Measurements from ENCODE around the gene HOXD10.
A peak's percentile ranks its signal among the peaks of the same experiment; 100 is the strongest.

Gene HOXD10

DNA sequence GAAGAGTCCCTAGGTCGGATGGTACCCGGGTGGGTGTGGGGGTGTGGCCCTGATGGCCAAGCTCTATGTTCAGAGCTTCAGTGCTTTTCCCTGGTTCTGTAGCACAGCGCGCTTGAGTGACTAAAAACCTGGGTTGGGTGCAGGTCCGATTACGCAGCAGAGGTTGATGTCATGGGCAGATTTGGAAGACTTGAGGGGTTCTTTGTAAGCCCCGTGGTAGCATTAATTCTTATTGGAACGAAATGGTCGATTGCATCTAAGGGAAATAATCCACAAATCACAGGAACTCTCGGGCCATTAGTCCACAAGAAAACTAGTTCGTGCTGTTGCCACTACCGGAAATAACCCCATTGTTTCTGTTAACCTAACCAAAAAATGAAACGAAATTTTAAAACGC is 21.9 kb downstream of the HOXD10 start:
- peak overlapping the region; percentile 100 for H3K4me3 Mint-ChIP-seq
- H3K27me3 Mint-ChIP-seq (ENCODE audit: low read depth, poor library complexity), result peaks cover 13% of the 10 kb centered on the region
- DNase-seq, result no peak
- no peaks in the 10 kb centered on the region for H3K9me3 Mint-ChIP-seq
- H3K4me1 Mint-ChIP-seq, result peaks cover 54% of the 10 kb centered on the region
- H3K27ac Mint-ChIP-seq, result peak overlapping the region; percentile 100
- TF ChIP-seq, protein P1, sequence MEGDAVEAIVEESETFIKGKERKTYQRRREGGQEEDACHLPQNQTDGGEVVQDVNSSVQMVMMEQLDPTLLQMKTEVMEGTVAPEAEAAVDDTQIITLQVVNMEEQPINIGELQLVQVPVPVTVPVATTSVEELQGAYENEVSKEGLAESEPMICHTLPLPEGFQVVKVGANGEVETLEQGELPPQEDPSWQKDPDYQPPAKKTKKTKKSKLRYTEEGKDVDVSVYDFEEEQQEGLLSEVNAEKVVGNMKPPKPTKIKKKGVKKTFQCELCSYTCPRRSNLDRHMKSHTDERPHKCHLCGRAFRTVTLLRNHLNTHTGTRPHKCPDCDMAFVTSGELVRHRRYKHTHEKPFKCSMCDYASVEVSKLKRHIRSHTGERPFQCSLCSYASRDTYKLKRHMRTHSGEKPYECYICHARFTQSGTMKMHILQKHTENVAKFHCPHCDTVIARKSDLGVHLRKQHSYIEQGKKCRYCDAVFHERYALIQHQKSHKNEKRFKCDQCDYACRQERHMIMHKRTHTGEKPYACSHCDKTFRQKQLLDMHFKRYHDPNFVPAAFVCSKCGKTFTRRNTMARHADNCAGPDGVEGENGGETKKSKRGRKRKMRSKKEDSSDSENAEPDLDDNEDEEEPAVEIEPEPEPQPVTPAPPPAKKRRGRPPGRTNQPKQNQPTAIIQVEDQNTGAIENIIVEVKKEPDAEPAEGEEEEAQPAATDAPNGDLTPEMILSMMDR (IDR thresholded peaks at IDR 0.05), result no peak
- H3K36me3 Mint-ChIP-seq (ENCODE audit: low read depth), result peaks cover 43% of the 10 kb centered on the region

DNA sequence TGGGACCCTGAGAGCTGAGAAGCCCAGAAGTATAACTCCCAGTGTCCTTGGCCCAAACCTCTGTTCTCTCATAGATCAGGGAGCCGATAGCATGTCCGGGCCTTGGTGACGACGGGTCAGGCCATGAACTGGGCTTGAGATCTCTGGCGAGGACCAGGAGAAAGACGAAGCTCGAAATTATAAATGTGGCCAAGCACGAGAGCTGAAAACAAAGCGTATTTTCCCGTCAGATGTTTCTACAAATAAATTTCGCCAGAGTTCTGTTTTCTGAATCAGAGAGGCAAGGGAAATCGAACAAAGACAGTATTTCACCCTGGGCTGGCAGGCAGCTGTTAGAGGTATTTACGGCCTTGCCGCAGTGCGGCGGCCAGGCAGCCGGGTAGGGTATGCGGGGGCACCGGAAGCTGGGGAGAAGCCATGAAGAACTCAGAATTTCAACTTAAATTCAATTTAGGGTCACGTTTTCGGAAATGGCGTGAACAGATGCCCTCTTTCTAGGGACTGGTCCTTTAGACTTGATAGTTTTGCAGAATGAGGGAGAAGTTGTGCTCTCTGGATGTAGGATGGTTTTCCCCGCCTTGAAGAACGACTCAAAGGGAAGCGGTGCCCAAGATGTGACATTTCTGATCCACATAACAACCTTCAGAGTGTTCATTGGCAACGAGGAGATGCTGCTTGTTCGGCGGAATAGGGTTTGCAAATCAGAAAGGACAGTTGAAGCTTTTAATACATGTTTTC is 22.5 kb downstream of the HOXD10 start:
- peaks cover 54% of the 10 kb centered on the region for H3K4me1 Mint-ChIP-seq
- peak overlapping the region; percentile 100 for H3K4me3 Mint-ChIP-seq

DNA sequence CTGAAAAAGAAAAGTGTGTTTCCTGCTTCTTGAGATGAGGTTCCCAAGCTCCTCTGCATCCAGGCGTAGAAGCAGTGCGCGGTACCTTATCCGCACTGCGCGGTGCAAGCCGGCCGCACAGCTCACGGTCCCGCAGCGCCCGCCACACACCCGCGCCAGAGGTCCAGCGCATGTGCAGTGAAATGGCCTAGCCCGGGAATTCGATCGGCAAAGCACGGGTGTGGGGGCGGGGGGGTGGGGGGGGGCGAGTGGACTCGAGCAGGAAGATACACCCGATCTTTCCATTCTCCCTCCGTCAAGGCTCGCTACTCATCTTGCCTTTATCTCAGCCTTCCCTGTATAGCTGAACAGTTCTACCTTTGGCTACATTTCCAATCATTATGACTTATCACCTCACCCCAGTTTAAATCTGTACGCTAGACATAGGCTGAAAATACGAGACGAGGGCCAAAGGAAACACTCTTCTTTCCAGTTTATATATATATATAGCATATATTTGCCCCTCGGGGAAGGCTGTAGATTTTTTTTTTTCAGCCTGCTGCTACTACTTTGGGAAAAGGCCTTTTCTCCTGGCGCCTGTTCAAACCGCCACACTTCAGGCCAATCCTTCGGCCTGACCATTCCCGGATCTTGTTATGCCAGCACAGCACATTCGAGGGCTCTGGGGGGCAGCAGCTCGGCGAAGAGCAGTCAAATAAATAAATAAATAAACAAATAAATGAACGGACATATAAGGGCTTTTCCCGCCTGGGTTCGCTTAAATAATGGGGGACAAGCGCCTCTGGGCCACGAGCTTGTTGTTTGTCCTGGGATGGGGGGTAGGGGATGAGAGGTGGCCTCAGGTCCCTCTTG is 23.3 kb downstream of the HOXD10 start:
- H3K27ac Mint-ChIP-seq, result peak overlapping the region; percentile 100
- H3K27me3 Mint-ChIP-seq (ENCODE audit: low read depth, poor library complexity), result peaks cover 13% of the 10 kb centered on the region
- H3K4me3 Mint-ChIP-seq, result peak overlapping the region; percentile 100
- no peak for DNase-seq
- peaks cover 53% of the 10 kb centered on the region for H3K36me3 Mint-ChIP-seq (ENCODE audit: low read depth)
- H3K4me1 Mint-ChIP-seq, result peaks cover 54% of the 10 kb centered on the region
- TF ChIP-seq, protein P1 (IDR thresholded peaks at IDR 0.05), result no peak
- H3K9me3 Mint-ChIP-seq, result no peaks in the 10 kb centered on the region

More for the DNA sequence above, 22.5 kb downstream of the HOXD10 start:
- Mint-ChIP-seq H3K27me3 (ENCODE audit: low read depth, poor library complexity) (peaks cover 13% of the 10 kb centered on the region), H3K27ac (peak overlapping the region; percentile 100), H3K36me3 (ENCODE audit: low read depth) (peaks cover 48% of the 10 kb centered on the region), H3K9me3 (no peaks in the 10 kb centered on the region)
- DNase-seq, result no peak
- TF ChIP-seq, protein P1 (IDR thresholded peaks at IDR 0.05), result no peak

DNA sequence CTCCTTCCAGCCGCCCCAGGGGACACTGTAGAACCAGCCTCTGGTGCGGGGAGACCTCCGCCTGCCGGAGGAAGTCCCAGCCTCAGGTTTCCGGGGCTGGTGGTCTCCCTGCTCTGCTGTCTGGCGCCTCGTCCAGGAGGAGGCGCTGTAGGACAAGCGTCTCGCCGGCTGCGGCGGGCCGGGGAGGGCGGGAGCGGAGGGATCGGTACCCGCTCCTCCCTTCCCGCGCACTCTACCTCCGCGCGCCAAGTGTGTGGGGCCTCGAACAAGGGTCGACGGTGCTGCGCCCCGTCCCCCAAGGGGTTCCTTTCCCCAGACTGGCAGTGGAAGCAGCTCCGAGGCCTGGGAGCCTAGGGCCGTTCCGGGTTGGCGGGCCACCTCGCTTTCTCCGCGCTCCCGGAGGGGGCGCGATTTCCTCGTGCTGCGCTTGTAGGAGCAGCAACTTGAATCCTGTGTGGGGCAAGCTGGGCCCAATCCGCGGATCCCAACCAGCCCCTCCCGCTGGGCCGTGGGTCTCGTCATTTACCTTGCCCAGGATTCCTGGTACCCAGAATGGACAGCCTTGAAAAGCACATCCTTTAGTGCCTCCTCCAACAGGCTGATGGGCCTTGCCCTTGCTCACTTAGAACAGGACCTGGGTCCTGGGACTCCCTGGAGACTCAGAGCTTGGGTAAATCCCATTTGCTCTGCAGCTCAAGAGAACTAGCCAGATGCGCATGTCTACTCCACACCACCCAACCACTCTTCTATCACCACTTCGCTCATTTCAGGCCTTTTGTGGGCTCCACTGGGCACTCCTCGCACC is 24.1 kb downstream of the HOXD10 start:
- DNase-seq, result peak; percentile 92
- H3K4me3 Mint-ChIP-seq, result peak overlapping the region; percentile 100
- TF ChIP-seq, protein P1 (IDR thresholded peaks at IDR 0.05), result peak; percentile 94
- H3K36me3 Mint-ChIP-seq (ENCODE audit: low read depth), result peaks cover 53% of the 10 kb centered on the region
- peaks cover 54% of the 10 kb centered on the region for H3K4me1 Mint-ChIP-seq
- peak overlapping the region; percentile 97 for H3K27ac Mint-ChIP-seq
- no peaks in the 10 kb centered on the region for H3K9me3 Mint-ChIP-seq
- peaks cover 8% of the 10 kb centered on the region for H3K27me3 Mint-ChIP-seq (ENCODE audit: low read depth, poor library complexity)

DNA sequence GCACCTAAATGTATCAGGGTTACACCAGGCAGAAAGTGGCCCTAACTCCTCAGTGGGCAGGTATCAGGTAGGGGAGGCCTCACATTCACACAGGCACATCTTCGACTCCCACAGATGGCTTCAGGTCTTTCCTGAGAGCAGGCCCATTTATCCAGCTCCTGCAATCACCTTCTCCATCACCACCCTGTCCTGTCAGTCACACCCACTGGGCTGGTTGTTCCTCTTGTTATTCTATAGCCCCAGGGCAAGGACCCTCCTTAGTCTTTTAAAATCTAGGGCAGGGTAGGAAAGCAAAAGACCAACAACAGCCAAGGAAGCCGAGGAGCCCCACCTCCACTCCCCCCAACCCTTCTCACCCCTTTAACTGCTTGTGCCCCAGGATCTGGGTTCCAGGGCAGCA is 25.7 kb downstream of the HOXD10 start:
- Mint-ChIP-seq H3K36me3 (ENCODE audit: low read depth) (peaks cover 65% of the 10 kb centered on the region), H3K27ac (peak overlapping the region; percentile 97), H3K27me3 (ENCODE audit: low read depth, poor library complexity) (peaks cover 2% of the 10 kb centered on the region), H3K9me3 (no peaks in the 10 kb centered on the region), H3K4me1 (peaks cover 59% of the 10 kb centered on the region), H3K4me3 (peak overlapping the region; percentile 100)
- no peak for DNase-seq
- TF ChIP-seq, protein P1 (IDR thresholded peaks at IDR 0.05), result no peak

Data from nephron progenitor cell (in vitro differentiated cells).